GM21367 (cell line): ENCODE results near the gene MTREX.
A peak's percentile ranks its signal among the peaks of the same experiment; 100 is the strongest.
"Not testable (repeated sequence)": the region's sequence is repeated elsewhere in the genome, so short reads cannot be mapped to it uniquely, and the experiment has no call there.

ENCODE experiments used
- ATAC-seq: cut with Tn5 transposase; IDR thresholded peaks from one replicate; pipeline ENCODE4 v1.9.1; 2021; ENCODE audit not compliant: unreplicated experiment

Gene MTREX

DNA sequence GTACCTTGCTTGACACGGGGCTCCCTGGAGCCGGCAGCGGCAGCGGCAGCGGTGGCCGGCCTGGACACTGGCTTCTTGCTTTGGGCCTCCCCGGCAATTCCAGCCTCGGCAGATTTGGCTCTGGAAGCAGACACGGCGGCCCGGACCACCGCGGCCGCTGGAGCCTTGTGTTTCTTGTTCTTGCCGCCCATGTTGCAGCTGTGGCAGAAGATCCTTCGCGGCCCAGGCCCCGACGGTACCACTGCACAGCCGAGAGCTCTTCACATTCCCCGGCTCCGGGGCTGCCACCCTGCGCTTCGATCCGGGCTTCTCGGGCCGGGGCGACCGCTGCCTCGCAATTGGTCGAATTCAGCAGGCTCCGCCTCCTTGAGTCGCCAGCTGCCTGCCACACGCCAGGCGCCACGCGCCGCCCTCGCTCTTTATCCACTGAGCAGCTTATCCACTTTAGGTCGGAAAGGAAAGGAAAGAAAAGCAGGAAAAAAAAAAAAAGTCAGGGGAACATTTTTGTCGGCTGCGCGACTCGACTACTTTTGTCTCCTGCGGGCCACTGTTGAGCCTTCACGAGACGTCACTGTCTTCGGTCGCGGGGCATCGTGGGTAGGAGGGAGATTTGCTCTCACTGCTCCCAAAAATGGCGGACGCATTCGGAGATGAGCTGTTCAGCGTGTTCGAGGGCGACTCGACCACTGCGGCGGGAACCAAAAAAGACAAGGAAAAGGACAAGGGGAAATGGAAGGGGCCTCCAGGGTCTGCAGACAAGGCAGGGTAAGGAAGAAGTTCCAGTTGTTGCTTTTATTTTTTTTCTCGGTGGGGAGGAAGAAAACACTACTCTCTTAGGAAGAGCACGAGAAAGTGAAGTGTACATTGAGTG is at the start of gene MTREX, which contains the start of gene DHX29:
Gene MTREX, plus strand, starts transcription at position 607 of the 871 bp plus-strand sequence. Its CDS starts 25 bp downstream, at position 632.
Gene DHX29, minus strand, starts transcription at position 312 of the 871 bp plus-strand sequence. Its CDS starts 121 bp downstream, at position 191.
- peak; percentile 84 for ATAC-seq

DNA sequence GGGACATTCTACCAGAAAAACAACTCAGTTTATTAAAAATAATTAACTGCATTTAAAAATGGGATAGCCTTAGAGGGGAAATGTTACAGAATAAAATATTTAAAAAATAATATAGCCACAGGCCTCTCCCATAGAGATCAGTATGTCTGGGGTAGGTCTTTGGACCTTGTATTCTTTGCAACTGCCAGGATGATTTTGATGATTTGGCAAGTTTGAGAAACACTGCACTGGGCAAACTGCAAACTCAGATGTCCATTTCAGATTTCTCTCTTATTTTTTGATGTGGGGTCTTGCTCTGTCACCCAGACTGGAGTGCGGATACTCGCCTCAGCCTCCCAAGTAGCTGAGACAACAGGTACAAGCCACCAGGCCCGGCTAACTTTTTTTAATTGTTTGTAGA is 49.5 kb upstream of the MTREX start:
- ATAC-seq = no peak

DNA sequence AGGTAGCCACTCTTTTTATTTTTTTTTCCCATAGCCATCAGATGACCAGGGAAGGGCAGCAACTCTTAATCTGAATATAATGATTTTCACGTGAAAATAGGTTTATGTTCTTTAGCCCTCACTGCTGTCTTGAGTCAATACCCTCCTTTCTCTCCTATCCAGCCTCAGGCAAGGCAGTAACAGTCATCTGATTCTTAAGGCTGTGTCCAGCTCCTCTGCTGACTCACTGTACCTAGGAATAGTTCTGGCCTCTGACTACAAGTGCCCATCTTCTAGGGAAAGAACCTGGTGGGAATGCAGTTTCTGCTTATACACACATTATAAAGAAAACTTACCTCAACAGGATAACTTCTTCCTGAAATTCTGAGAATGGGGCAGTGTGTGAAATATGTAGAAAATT is 31.0 kb upstream of the MTREX start:
- ATAC-seq = no peak

DNA sequence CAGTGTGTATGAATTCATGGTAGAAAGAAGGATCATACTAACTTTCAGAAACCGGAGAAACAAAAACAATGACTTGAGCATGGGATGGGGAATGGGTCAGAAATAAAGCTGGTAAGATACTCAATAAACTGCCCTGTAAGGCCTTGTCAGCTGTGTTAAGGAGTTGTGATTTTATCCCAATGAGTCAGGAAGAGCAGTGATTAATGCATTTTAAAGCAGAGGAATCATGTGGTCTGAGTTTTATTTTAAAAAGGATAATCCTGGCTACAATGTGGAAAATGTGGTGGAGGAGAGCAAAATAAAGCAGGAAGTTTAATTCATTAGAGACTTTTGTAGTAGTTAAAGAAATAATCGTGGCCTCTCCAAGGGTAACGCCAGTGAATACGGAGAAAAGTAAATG is 29.0 kb upstream of the MTREX start:
- no peak for ATAC-seq

DNA sequence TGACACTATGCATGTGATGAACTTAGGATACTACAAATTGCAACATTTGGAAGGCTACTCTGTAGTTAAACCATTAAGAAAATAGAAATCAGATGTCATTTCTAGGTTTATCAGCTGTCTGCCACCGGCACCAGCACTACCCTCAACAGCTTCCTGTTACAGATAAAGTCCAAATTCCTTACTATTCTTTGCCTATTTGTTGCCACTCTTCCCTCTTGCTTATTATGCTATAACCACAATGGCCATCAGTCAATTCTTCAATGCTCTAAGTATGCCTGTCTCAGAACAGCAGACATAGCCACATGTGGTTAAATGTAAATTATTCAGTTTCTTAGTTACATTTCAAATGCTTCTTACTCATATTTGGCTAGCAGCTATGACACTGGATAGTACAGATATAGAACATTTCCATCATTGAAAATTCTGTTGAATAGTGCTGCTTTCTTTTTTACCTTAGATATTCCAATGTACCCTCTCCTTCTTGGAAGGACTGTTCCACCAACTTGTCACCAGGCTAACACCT is 21.3 kb upstream of the MTREX start:
- no peak for ATAC-seq

DNA sequence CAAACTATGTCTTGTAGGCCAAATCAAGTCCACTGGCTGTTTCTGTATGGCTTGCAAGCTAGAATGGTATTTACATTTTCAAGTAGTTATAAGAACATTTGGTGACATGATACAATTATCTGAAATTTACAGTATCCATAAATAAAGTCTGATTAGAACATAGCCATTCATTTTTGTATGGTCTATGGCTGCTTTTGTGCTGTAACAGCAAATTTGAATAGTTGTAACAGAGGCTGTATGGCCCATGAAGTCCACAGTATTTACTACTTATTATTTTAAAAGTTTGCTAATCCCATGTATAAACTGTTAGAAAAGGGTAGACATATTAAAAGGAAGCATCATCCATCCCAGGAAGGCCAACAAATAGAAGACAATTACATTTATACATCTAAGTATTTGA is 18.0 kb upstream of the MTREX start:
- ATAC-seq = no peak

DNA sequence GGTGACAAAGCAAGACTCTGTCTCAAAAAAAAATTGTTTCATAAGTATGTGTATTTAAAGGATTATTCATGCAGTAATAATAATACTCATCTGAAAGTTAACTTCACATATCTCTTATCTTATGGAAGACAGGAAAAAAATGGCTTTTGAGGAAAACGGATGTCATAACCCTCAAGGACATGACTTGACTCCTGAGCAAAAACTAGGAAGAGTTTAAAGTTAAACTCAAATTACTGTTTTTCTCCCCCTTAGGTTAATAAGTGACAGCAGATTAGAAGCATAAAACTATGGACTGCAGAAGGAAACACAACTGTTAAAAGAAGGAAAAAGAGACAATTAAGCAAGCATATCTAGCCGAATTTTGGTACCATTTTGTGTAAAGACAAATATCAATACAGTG is 16.8 kb upstream of the MTREX start:
- ATAC-seq = no peak

DNA sequence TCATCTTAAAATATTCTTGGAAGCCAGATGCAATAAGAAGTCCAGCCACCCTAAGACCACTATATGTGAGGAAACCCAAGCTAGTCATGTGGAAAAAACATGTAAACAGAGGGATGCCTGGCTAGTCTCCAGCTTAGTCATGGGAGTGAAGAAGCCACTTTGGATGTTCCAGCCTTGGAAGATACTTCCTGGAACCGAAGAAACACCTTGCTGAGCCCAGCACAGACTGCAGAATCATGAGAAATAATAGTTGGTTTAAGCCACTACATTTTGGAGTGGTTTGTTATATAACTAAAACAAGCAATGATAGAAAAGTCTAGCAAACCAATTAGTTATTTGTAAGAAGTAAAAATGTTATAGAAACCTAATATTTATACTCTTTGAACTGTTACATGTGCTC is 12.9 kb upstream of the MTREX start:
- ATAC-seq = no peak

DNA sequence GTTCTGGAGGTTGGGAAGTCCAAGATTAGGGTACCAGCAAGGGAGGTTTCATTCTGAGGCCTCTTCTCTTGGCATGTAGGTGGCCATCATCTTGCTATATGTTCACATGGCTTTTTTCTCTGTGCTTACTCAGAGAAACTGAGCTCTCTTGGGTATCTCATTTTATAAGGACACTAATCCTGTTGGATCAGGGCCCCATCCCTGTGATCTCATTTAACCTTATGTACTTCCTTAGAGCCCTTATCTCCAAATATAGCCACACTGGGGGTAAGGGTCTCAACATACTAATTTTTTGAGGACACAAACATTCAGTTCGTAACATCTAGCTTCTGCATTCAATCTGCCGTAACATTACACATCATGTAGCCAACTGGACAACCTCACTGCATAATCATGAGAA is 6.9 kb upstream of the MTREX start:
- ATAC-seq = no peak

DNA sequence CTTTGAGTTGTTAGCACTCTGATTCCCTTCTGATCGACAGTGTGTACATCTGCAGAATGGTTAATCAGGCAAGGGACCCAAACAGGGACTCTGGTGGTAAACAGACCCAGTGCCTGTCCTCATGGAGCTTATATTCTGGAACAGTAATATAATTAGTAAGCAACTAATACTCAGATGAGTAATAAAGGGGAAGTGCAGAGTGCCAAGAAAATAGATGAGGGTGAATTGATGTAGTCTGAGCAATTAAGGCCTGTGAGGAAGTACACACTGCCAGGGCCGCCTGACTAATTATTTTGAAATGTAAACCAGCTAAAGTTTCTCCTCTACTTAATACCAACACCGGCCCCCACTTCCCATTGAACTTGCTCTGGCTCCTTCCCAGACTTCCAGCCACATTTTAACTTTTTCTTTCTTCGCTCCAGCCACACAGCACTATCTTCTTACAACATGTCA is 4.5 kb upstream of the MTREX start:
- no peak for ATAC-seq

DNA sequence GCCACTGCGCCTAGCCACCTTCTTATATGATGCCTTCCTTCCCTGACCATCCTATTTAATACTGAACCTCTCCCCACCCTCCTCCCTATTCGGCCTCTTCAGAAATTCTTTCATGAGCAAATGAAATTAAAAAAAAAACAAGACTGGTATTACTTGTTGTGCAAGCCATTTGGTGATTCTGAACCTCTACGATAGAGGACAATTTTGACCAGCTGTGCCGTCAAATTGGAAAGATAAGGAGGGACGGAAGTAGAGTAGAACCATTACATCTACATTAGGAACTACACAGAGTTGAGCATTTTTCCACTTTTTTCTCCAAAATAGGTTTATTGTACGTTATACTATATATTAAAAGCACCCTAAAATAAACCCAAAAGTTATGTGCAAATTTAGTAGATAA is 3.2 kb upstream of the MTREX start:
- no peak for ATAC-seq

DNA sequence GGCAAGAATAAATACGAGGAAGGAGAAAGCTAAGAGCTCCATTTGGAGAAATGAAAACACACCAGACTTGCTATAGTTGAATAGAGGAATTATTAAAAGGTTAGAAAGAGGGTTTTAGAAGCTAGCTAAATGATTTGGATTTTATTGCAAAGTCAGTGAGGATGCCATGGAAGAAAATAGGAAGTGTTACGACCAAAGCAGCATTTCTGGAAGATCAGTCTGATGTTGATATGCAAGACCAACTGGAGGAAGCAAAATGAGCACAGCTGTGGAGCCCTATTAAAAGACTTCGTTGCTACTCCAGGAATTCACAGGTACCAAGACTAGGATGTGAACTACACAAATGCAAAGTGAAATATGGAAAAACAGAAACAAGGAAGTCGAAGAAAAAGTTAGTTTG is 2.4 kb upstream of the MTREX start:
- no peak for ATAC-seq

DNA sequence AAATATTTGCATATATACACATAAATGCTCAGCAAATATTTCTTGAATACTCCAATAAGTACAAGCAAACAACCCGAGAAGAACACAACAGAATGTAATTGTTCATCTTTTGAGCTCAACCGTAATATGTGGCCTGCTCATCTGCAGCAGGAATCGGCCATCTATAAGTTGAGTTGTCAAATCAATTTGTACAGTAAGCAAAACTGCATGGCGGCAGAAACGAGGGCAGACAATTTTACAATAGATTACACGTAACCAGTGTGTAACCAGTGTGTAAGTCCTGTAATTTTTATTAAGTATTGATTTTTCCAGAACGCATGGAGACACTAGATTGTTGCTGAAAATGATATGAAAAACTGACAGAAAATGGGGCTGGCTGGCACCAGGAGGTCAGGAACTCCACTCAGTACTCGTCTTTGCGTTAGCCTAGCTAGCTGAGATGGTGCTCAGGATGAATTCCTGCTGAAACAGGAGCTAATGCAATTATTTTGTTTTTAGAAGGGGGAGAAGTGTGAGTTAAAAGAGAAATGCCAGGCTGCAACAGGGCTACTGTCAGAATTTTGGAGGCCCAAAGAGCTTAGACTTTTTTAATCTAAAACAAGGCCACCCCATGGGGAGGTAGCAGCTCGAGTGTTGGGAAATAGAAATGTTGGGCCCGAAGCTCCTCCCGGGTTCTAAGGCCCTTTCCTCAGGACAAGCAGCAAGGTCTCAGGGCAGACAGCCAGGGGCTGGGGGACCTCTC is 977 bp upstream of the MTREX start:
- ATAC-seq = no peak

DNA sequence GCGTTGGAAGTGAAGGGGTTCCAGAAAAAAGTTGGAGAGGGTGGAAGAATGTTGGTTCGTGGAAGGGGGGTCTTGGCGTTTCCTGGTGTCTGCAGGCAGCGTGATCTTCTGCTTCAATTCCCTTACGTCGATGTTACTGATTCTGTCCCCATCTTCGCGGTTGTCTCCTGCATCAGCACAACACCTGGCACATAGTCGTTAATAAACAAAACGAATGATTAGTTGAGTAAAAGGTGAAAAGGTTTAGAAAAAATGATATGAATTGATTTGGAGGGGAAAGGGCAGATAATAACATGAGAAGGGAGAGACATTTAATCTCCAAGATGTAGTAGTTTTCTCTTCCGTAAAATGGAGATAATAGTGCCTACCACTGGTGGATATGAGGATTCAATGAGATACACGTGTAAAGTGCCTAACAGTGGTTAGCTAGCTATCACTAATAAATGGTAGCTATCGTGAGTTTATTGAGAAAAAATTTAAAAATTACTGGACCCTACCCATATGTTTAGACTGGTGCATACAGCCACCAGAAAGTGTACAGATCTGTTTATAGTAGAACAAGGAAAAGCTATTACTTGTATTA is 556 bp downstream of the MTREX start:
- no peak for ATAC-seq

DNA sequence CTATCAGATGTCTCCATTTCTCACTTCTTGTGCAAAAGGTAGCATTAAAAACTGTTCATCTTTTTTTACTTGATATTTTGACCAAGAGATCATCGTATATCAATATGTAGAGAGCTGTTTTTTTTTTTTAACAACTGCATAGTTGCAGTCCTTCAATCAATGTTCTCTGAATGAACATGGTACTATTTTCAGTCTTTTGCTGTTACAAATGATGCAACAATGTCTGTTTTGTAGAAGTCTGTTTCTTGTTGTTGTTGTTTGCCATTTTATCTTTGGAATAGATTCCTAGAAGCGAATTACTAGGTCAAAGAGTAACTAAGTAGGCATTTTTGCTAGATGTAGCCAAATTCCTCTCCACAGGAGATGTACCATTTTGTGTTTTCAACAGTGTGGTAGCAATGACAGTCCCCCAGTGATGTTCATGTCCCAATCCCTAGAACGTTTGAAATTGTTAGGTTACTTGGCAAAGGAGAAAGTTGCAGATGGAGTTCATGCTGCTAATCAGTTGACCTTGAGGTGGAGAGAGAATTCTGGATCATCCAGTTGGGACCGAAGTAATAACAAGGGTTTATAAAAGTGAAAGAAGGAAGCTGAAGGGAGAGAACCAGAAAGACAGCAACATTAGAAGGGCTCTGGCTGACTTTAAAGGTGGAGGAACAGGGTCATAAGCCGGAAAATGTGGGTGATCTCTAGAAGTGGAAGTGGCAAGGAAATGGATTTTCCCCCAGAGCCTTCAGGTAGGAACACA is 6.3 kb downstream of the MTREX start:
- no peak for ATAC-seq

DNA sequence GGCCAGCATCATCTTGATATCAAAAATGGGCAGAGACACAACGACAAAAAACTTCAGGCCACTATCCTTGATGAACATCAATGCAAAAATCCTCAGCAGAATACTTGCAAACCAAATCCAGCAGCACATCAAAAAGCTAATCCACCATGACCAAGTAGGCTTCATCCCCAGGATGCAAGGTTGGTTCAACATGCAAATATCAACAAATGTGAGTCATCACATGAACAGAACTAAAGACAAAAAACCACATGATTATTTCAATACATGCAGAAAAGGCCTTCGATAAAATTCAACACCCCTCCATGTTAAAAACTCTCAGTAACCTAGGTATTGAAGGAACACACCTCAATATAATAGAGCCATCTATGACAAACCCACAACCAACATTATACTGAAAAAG is 8.5 kb downstream of the MTREX start:
- no peak for ATAC-seq

DNA sequence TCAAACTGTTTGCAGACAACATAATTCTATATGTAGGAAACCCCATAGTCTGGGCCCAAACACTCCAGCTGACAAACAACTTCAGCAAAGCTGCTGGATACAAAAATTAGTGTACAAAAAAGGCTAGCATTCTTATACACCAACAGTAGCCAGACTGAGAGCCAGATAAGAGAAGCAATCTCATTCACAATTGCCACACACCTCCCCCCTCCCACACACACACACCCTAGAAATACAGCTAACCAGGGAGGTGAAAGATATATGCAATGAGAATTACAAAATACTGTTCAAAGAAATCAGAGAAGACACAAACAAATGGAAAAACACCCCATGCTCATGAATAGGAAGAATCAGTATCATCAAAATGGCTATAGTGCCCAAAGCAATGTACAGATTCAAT is 9.0 kb downstream of the MTREX start:
- ATAC-seq = no peak

DNA sequence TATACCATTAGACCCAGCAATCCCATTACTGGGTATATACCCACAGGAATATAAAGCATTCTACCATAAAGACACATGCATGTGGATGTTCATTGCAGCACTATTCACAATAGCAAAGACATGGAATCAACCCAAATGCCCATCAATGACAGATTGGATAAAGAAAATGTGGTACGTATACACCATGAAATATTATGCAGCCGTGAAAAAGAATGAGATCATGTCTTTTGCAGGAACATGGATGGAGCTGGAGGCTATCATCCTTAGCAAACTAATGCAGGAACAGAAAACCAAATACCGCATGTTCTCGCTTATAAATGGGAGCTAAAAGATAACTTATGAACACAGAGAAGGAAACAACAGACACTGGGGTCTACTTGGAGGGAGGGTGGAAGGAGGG is 10.4 kb downstream of the MTREX start:
- ATAC-seq = not testable (repeated sequence)

DNA sequence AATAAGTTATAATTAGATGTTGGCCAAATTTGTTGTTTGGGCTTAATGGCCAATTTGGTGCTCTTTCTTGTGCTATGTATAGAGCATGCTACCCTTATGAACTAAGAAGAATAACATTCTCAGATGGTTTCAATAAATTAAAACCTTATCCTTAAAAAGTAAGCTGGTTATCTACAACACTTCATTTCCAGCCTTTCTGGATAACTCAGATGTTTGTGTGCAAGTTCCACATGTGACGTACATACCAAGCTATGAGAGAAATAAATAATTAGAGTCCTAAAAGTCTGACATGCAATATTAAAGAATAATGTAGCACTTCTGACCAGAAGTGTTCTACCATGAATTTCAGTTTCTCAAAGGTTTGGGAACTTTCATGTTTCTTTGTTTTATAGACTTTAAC is 11.7 kb downstream of the MTREX start:
- no peak for ATAC-seq

DNA sequence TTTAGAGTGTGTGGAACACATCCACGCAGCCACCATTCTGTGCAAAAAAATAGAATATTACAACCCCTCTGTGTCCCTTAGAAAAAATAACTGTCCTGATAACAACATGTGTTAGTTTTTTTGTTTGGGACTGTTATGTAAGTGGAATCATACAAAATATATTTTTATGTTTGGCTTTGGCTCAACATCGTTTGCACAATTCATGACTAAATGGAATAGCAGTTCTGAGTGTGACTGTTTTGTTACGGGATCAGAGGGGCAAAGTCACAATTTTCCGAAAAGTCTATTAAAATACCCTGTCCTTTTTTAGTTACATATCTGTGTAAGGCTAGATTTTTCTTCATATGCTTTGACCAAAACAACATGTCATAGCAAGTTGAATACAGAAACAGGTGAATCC is 12.8 kb downstream of the MTREX start:
- ATAC-seq = no peak

DNA sequence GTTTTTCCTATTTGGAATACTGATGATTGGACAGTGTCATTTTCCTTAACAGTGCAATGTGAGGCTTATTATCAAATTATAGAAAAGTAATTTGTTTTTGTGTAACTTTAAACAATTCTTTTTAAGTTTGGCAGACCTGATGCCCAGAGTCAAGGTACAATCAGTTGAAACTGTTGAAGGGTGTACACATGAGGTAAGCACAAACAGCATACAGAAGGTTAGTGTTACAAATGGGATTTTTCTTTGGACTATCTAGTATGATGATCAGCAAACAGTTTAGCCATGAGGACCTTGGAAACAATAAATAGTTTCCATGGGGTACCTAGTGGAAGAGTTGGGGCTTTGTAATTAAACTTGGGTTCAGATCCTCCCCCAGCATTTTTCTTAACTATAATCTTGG is 16.2 kb downstream of the MTREX start:
- no peak for ATAC-seq
